ENCODE data around the gene VRK1.

Gene VRK1

DNA sequence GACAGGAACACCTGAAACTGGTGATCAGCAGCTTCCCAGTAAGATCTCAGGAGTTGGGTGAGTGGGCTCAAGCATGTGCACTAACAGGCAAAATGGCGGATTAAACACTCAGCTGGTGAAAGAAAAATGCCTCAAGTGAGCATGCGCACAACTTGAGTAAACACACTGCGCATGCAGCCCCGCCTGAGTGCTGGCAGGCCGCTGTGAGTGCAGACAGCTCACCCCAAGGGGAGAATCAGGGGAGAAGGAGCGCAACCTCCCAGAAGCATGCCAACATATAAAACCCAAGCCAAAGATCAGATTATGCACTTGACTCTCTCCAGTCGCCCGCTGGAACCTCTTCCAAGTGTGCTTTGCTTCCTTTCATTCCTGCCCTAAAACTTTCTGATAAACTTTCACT is 125.8 kb downstream of the VRK1 start:
- DNase-seq (ENCODE audit: low read depth): no peak

DNA sequence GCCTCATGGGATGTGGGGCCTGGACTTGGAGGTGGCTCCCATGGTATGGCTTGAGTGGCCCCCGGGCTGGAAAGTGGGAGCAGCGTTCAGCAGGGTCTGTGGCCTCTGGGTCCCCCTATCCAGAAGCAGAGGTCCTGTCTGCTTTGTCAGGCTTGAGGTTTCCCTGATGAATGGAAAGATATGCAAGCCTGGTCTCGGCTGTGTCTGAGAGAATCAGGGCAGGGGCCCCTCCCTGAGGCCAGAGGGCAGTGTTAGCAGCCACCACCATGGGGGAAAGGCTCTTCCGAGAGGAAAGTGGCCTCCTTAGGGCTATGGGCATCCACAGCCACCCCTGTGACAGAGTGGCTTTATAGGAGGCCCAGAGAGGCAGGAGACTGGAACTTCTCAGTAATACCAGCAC is 128.2 kb downstream of the VRK1 start:
- no peak for DNase-seq (ENCODE audit: low read depth)

DNA sequence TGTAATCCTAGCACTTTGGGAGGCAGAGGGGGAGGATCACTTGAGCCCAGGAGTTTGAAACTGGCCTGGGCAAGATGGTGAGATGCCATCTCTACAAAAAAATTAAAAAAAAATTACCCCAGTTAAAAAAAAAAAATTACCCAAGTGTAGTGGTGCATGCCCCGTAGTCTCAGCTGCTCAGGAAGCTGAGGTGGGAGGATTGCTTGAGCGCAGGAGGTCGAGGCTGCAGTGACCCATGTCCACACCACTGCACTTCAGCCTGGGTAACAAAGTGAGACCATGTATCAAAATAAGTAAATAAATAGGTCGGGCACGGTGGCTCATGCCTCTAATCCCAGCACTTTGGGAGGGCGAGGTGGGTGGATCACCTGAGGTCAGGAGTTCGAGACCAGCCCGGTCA is 128.8 kb downstream of the VRK1 start:
- no peak for DNase-seq (ENCODE audit: low read depth)

DNA sequence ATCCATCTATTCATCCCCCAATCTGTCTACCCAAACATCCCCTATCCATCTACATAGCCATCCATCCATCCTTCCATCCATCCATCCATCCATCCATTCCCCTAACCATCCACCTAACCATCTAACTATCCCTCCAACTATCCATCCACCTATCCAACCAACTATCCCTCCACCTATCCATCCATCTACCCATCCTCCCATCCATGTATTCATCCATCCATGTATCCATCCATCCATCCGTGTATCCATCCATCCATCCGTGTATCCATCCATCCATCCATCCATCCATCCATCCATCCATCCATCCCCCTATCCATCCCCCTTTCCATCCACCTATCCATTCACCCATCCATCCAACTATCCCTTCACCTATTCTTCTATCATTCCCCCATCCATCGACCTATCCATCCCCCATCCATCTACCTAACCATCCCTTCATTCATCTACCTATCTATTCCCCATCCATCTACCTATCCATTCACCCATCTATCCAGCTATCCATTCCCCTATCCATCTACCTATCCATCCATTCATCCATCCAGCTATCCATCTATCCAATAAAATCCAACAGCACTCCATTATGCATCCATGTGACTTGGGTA is 131.7 kb downstream of the VRK1 start:
- DNase-seq (ENCODE audit: low read depth): no peak

DNA sequence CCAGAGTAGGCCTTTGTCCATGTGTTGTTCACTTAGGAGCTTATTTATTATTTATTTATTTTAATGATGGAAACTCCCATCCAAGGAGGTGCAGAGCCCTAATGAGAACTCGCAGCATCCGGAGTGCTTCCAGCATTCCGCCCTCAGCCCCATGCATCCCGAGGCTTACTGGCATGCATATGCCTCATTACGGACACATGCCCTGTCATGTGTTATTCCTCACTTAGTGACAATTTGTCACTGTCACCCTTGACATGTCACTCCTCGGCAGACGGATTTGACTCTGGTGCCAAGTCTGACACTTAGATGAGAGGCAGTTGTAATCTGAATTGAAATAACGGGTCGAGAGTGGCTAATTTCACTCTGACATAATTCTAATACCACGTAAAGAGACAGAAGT is 132.8 kb downstream of the VRK1 start:
- no peak for DNase-seq (ENCODE audit: low read depth)

DNA sequence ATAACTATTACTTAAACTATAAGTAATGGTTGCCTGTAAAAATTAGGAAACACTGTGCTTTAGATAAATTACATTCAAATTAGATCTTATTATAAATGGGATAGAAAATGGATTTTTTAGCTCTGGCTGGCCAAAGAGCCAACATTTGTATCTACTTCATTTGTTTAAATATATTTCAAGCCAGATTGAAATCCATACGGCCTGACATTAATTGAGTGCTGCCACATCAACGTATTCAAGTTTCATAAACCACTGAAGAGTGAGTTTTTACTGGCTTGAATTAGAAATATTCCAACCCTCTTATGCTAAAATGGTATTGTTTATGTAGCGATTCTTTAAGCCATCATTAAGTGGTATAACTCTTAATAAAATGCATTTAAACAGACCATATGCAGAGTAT is 133.3 kb downstream of the VRK1 start:
- DNase-seq (ENCODE audit: low read depth): no peak
